GM12872 (cell line): ENCODE data around the gene GDF2.

ENCODE experiments used
- TF ChIP-seq, protein P1 (sequence below): IDR thresholded peaks from 3 replicates; pipeline ENCODE4 v1.5.1; 2011; ENCODE audit warnings: low read depth, mild to moderate bottlenecking, low read length, moderate library complexity; ENCODE audit not compliant: insufficient read depth

The GDF2 gene

DNA sequence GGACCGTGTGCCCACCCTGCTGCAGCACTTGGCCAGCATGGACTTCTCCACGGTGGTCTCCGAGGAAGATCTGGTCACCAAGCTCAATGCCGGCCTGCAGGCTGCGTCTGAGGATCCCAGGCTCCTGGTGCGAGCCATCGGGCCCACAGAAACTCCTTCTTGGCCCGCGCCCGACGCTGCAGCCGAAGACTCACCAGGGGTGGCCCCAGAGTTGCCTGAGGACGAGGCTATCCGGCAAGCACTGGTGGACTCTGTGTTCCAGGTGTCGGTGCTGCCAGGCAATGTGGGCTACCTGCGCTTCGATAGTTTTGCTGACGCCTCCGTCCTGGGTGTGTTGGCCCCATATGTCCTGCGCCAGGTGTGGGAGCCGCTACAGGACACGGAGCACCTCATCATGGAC is 27.3 kb downstream of the GDF2 start:
- TF ChIP-seq, protein P1, sequence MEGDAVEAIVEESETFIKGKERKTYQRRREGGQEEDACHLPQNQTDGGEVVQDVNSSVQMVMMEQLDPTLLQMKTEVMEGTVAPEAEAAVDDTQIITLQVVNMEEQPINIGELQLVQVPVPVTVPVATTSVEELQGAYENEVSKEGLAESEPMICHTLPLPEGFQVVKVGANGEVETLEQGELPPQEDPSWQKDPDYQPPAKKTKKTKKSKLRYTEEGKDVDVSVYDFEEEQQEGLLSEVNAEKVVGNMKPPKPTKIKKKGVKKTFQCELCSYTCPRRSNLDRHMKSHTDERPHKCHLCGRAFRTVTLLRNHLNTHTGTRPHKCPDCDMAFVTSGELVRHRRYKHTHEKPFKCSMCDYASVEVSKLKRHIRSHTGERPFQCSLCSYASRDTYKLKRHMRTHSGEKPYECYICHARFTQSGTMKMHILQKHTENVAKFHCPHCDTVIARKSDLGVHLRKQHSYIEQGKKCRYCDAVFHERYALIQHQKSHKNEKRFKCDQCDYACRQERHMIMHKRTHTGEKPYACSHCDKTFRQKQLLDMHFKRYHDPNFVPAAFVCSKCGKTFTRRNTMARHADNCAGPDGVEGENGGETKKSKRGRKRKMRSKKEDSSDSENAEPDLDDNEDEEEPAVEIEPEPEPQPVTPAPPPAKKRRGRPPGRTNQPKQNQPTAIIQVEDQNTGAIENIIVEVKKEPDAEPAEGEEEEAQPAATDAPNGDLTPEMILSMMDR: no peak

DNA sequence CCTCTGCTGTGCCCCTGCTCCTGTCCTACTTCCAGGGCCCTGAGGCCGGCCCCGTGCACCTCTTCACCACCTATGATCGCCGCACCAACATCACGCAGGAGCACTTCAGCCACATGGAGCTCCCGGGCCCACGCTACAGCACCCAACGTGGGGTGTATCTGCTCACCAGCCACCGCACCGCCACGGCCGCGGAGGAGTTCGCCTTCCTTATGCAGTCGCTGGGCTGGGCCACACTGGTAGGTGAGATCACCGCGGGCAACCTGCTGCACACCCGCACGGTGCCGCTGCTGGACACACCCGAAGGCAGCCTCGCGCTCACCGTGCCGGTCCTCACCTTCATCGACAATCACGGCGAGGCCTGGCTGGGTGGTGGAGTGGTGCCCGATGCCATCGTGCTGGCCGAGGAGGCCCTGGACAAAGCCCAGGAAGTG is 27.7 kb downstream of the GDF2 start:
- TF ChIP-seq, protein P1: no peak

DNA sequence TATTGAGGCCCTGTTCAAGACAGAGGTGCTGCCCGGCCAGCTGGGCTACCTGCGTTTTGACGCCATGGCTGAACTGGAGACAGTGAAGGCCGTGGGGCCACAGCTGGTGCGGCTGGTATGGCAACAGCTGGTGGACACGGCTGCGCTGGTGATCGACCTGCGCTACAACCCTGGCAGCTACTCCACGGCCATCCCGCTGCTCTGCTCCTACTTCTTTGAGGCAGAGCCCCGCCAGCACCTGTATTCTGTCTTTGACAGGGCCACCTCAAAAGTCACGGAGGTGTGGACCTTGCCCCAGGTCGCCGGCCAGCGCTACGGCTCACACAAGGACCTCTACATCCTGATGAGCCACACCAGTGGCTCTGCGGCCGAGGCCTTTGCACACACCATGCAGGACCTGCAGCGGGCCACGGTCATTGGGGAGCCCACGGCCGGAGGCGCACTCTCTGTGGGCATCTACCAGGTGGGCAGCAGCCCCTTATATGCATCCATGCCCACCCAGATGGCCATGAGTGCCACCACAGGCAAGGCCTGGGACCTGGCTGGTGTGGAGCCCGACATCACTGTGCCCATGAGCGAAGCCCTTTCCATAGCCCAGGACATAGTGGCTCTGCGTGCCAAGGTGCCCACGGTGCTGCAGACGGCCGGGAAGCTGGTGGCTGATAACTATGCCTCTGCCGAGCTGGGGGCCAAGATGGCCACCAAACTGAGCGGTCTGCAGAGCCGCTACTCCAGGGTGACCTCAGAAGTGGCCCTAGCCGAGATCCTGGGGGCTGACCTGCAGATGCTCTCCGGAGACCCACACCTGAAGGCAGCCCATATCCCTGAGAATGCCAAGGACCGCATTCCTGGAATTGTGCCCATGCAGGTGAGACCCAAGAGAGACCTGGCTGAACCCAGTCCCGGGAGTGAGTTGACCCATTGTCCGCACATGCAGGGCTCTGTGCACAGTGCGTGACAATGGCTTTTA is 28.7 kb downstream of the GDF2 start:
- TF ChIP-seq, protein P1: no peak

DNA sequence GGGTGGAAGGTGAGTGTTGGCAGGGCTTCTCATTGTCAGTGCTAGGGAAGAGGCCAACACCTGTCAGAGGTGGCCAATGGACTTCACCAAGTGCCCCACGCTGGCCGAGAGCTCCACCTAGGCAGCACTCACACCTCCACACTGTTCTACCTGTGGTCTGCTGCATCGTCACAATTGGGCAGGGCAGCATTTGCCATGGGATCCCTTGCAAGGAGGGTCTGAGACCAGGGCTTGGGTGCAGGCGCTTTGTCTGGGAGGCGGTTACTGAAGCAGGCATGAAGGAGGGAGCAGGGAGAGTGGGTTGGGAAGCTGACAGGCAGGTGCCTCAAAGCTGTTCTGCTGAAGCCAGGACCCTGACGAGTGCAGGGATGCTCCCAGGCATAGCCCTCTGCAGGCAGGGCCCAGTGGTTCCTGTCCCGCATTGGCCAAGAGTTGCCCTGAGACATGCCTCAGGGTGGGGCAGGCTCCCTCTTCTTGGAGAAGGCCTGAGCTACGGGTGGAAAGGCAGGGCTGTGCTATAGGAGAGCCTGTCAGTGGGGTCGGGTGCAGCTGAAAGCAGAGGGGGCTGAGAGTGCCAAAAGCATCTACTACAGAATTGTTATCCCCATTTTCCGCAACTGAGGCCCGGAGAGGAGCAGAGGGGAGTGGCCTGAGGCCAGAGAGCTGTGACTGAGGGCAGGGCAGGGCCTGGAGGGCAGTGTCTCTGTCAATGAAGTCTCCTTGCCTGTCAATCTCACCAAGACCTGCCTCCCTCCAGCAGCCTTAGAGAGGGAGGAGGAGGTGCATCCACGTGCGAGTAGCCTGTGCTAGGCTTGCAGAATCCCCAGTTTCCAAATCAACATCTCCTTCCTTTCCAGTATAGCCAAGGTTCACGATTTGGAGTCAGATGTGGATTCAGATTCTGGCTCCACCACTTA is 29.9 kb downstream of the GDF2 start:
- TF ChIP-seq, protein P1: no peak

DNA sequence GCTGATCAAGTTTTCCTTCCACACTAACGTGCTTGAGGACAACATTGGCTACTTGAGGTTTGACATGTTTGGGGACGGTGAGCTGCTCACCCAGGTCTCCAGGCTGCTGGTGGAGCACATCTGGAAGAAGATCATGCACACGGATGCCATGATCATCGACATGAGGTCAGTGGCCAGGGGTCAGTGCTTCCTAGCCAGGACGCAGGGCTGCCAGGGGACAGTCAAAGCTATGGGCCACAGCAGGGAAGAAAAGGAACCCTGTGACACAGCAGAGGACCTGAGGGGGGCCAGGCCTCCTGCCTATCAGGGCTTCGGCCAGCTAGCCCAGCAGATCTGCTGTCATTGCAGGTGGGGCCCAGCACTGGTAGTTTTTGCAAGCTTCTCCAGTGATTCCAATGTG is 31.1 kb downstream of the GDF2 start:
- TF ChIP-seq, protein P1: no peak

DNA sequence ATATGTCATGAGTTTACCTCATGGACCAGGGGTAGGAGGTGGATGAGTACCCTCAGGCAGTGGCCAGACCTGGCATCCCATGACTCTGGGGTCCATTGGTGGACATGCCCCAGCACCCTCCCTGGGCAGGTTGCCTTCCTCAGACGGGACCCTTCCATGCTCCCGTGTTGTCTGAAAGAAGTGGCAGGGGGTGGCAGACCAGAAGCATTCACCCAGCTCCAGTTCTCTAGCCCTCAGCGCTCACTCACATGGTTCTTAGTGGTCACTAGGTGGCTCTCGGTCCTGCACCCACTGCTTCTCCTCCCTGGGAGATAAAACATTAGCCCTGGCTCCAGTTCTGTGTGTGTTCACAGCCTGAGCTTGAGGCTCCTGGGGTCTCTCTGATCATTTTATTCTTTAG is 31.9 kb downstream of the GDF2 start:
- TF ChIP-seq, protein P1: no peak

DNA sequence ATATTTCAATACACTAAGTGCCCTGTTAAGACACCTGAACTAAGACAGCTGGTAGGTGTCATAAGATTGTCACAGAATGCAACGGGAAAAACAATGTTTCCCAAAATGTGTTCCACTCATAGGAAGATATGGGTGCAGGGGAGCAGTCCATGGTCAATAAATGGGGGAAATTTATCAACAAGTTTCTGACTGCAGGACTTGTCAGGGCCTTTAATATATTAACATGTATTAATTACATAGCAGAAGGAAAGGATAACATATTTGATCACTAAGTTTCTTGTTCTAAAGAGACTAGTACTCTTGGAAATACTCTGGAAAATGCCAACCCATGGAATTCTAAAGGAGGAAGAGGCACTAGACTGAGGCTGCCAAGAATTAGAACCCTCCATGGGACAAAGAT is 32.6 kb downstream of the GDF2 start:
- TF ChIP-seq, protein P1: no peak
